D341Med (cell line): Measurements from ENCODE around the gene TRAF5.

Experiments used
- DNase-seq: peaks from one replicate; pipeline ENCODE4 v3.0.0; 2012; ENCODE audit warnings: low spot score

The TRAF5 gene

GRCh38 chr1:211328084-211328694, 1.6 kb downstream of the TRAF5 start:
- no peak for DNase-seq

DNA sequence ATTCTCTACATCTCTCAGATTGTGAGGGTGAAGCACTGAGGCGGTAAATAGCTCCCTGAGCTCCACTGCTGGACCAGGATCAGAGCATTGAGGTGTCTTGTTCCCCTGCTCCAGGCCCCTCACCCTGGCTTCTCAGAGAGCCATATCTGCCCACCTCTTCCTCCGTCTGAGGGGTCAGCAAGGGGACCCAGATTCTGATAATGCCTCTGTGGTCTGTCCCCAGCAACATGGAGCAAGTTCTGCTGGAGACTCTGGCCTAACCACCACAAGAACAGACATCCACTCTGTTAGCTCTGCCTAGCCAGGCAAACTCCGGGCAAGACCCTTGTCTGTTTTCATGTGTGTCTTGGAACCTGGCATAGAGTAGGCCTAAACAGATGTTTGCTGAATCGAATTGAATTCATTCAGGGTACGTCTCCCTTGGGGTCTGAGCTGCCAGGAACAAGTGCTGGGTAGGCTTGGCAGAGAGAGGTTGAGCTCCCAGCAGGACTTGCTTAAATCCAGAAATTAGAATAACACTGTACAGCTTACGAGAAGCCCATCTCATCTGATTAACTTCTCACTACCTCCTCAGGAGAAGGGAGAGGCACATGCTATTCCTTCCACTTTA, 2.3 kb downstream of the TRAF5 start:
- DNase-seq: no peak

DNA sequence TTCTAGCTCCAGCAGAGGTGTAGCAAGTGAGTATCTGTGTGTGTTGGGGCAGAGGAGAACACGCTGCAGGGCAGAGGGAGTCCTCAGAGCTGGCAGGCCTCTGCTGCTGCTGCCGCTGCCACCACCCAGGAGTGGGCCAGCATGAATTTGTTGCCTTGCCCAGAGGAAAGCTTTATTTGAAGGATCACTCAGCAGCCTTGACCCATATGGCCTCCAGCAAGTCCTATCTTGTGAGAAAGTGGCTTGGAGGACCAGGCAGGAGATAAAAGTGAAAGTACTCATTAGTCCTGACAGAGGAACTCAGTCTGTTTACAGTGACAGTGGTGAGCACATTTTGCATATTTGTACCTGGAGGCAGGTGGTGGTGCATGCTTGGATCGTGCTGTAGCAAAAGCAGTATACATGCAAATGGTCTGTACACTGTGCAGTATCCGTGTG, 3.1 kb downstream of the TRAF5 start:
- no peak for DNase-seq

DNA sequence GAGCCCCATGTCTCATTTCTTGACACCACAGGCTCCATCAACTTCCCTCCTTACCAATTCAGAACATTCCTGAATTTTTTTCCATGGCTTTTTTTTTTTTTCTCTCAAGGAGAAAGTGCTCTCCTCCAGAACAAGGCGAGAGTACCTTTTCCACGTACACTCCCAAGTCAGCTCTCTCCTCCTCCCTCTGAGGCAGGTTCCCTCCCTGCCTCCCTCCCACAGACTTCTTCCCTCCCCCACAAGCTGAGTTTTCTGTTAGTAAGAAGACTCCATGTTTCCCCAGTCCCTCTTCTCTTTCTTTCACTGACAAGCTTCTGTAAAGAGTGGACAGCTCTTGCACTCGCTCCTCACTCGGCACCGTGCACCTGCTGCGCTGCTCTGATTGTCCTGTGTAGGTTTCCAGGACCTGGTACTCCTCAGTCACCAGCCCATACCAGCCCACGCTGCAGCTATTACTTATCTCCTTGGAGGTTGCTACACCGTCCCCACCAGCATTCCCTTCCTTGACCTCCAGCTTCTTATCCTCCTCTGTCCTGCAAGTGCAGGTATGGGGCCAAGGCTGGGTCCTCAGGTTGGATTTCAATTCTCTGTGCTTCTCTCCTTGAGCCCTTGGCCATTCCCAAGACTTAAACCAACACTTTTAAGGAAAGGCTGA, 3.8 kb downstream of the TRAF5 start:
- DNase-seq: no peak

- no peak for DNase-seq
These were observed 4.5 kb downstream of the TRAF5 start for GRCh38 chr1:211331011-211331709.

GRCh38 chr1:211332036-211332616, 5.5 kb downstream of the TRAF5 start:
- DNase-seq: no peak

GRCh38 chr1:211332830-211333229, 6.2 kb downstream of the TRAF5 start:
- DNase-seq: no peak

GRCh38 chr1:211333906-211334305, 7.3 kb downstream of the TRAF5 start:
- no peak for DNase-seq

- DNase-seq: no peak
These were observed 8.4 kb downstream of the TRAF5 start for GRCh38 chr1:211334986-211335385.

GRCh38 chr1:211335522-211336157, 9.0 kb downstream of the TRAF5 start:
- no peak for DNase-seq

- no peak for DNase-seq
These were observed 9.5 kb downstream of the TRAF5 start for GRCh38 chr1:211336161-211336560.

- no peak for DNase-seq
These were observed 10.1 kb downstream of the TRAF5 start for GRCh38 chr1:211336775-211337174.

DNA sequence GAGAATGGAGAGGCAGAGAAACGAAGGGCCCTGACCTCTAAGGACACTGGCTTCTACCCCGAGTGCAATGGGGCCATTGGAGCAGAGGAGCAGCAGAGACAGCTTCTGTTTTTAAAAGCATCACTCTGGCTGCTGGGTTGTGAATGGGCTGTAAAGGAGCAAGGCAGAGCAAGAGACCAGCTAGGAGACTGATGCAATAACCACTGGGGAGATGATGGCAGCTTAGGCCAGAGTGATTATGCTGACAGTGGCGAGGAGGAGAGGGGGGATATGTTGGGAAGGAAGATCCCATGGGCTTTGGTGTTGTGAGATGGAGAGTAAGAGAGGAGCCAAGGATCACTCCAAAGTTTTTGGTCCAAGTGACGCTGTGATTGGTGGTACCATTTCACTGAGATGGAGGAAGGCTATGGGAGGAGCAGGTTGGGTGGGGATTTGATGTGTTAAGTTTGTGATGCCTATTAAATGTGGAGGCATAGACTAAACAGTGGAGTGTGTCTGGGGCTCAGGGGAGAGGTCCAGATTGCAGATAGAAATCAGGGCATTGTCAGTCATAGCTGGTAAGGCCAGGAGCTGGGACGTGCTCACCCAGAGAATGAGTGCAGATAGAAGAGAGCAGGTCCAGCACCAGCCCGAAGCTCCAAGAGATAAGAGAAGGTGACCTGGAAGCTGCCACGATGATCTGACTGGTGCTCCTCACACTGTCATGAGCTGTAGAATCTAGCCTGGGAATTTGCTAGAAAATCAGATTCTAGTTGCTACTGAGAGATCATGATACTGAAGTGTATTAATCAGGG, 11.0 kb downstream of the TRAF5 start:
- DNase-seq: no peak

- no peak for DNase-seq
These were observed 11.6 kb downstream of the TRAF5 start for GRCh38 chr1:211338224-211338620.

DNA sequence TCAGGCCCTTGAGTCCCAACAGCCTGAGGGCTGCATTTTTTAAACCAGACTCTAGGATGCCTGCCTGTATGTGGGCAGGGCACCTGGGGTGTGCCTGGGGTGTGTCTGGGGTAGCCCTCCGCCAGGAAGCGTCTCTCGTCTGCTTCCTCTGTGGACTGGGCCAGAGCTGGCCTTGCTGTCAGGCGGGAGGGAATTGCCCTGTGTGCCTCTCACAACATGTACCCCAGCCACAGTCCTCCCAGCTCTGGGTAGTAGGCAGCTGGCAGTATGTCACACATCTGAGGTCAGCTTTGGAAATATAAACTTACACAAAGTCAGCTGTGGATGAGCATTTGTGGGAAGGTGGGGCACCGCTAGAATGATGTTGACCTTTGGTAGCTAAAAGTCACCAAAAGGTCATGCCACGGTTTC, 13.0 kb downstream of the TRAF5 start:
- DNase-seq: no peak

- no peak for DNase-seq
These were observed 14.2 kb downstream of the TRAF5 start for GRCh38 chr1:211340622-211341507.

- no peak for DNase-seq
These were observed 15.4 kb downstream of the TRAF5 start for GRCh38 chr1:211341999-211342398.

- no peak for DNase-seq
These were observed 17.0 kb downstream of the TRAF5 start for GRCh38 chr1:211343607-211344006.

DNA sequence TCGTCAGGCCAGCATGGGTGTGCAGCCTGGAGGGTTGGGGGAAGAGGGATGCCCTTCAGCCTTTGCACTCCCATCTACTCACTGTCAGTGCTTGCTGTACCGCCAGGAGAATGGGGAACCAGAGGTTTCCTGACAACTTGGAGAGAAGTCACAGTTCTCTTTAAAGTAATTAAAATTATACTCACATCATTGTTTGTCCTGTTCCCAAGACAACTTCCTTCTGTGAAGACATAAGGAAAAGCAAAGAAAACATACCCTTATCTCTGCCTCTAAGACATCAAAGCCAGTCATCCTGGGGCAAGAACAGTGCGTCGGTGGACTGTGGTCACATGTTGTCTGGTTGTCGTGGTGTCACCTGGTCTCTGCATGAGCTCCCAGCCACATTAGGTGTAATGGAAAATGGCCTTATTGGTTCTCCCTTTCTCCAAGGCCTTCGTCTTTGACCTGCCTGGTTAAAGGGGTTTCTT, 17.6 kb downstream of the TRAF5 start:
- DNase-seq: no peak

GRCh38 chr1:211345719-211346118, 19.1 kb downstream of the TRAF5 start:
- no peak for DNase-seq
